ENCODE results near the gene BIN1.

Gene BIN1

DNA sequence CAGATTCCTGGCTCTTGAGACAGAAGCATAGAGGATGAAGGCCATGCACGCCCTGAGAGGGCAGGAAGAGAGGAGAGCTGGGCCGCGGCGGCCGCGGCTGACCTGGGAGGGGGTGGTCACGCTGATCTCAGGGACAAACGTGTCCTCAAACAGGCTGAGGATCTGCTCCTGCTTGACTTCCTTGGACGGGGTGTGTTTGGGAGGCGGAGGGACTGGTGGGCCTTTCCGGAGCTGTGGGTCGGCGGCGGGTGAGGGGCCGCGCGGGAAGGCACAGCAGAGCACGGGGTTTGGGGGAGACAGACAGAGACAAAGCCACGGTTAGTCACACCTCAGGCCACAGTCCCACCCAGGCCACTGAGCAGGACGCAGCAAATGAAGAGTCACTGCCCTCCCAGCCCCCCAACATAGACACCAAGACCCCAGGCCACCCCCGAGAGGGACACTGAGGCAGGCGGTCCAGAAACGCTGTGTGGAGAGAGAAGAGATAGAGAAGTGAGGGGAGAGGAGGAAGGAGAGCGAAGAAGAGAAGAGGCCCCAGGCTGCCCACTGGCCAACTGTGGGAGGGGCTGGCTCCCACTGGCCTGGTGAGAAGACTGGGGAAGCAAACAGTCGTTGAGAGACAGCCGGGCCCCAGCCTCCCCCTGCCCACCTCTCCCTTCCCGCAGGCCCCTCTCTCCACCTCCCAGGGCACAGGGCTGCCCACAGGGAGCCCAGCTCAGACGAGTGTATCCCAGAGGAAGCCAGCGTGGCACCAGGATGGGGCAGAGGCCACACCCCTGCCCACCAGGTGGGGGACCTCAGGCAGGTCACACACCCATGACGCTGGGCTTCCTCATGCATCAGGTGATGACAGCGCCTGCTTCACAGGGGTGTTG, 49.3 kb downstream of the BIN1 start:
- no peaks in the 10 kb centered on the region for H3K36me3 ChIP-seq (replicated peaks; ENCODE audit: insufficient read depth, low read length)
- H3K9me3 ChIP-seq (replicated peaks; ENCODE audit: insufficient read depth, low read length), result no peaks in the 10 kb centered on the region
- no peaks in the 10 kb centered on the region for H3F3A ChIP-seq (ENCODE audit: insufficient read depth, low read length)
- TF ChIP-seq, protein P1, sequence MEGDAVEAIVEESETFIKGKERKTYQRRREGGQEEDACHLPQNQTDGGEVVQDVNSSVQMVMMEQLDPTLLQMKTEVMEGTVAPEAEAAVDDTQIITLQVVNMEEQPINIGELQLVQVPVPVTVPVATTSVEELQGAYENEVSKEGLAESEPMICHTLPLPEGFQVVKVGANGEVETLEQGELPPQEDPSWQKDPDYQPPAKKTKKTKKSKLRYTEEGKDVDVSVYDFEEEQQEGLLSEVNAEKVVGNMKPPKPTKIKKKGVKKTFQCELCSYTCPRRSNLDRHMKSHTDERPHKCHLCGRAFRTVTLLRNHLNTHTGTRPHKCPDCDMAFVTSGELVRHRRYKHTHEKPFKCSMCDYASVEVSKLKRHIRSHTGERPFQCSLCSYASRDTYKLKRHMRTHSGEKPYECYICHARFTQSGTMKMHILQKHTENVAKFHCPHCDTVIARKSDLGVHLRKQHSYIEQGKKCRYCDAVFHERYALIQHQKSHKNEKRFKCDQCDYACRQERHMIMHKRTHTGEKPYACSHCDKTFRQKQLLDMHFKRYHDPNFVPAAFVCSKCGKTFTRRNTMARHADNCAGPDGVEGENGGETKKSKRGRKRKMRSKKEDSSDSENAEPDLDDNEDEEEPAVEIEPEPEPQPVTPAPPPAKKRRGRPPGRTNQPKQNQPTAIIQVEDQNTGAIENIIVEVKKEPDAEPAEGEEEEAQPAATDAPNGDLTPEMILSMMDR (IDR thresholded peaks at IDR 0.05; ENCODE audit: low read length), result no peak
- TF ChIP-seq EZH2phosphoT487 (IDR thresholded peaks at IDR 0.05; ENCODE audit: low read length), result no peak
- no peak overlapping the region for H3K27ac ChIP-seq (ENCODE audit: low read length)
- no peak for DNase-seq
- no peak overlapping the region for H3K9ac ChIP-seq (ENCODE audit: low read length)
- no peaks in the 10 kb centered on the region for H3K4me1 ChIP-seq (ENCODE audit: low read length)
- no peak overlapping the region for H3K4me2 ChIP-seq (ENCODE audit: low read depth, low read length)
- H3K27me3 ChIP-seq (replicated peaks; ENCODE audit: insufficient read depth, low read length), result no peaks in the 10 kb centered on the region
- no peaks in the 10 kb centered on the region for H4K20me1 ChIP-seq (ENCODE audit: insufficient read depth, low read length)
- H3K9me2 ChIP-seq (replicated peaks; ENCODE audit: insufficient read depth, low read length), result no peaks in the 10 kb centered on the region
- no peak overlapping the region for H3K4me3 ChIP-seq (ENCODE audit: low read length)
- H2AFZ ChIP-seq (ENCODE audit: low read length), result no peak overlapping the region
- H3K79me2 ChIP-seq (ENCODE audit: low read length), result no peaks in the 10 kb centered on the region

DNA sequence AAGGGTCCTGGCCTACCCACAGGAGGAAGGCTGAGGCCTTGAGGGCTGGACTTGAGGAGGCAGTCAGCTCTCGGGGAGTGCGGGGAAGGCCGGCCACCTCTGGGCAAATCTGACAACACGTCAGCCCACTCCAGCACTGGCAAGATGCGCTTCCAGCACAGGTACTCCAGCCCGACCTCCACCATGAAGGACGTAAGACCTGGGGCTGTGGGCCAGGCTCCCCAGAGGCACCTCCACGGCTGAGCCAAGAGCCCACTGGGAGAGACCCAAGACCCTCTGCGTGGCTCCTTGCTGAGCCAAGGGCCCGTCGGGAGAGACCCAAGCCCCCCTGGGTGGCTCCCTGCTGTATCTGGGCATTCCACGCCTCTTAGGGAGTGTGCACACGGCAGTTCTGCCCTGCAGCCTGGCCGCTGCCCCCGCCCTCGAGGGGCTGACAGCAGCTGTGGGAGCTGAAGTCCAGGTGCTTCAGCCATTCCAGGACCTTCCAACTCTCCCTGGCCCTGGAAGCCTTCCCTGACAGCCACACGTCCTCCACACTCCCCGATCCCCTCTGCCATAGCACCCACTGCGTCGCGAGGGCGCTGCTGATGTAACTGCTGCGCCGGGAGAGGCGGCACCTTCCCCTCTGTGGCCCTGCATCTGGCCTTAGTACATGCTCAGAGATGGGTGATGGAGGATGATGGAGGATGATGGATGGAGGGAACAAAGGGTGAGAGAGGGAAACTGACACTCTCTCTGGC, 50.2 kb downstream of the BIN1 start:
- no peaks in the 10 kb centered on the region for H3K4me1 ChIP-seq (ENCODE audit: low read length)

DNA sequence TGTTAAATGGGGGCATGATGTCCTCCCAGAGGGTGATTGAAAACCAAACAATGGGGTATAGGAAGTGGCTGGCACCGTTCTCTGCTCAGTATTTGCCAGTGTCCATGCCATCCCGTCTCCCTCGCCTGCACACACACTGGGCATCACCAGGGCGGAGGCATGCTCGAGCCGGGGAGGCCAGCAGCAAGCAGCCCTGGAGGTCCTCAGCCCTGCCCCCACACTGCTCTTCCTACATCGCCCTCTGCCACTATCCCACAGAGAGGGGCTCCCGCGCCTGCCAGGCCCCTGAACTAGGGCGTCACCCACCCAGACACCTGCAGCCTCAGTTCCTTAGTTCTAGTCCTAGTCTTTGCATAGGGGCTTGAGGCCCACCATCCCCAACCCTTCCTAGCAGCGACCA, 50.9 kb downstream of the BIN1 start:
- no peak overlapping the region for H2AFZ ChIP-seq (ENCODE audit: low read length)
- no peaks in the 10 kb centered on the region for H4K20me1 ChIP-seq (ENCODE audit: insufficient read depth, low read length)
- H3F3A ChIP-seq (ENCODE audit: insufficient read depth, low read length), result no peaks in the 10 kb centered on the region
- no peak overlapping the region for H3K9ac ChIP-seq (ENCODE audit: low read length)
- TF ChIP-seq EZH2 (optimal IDR thresholded peaks at IDR 0.05; ENCODE audit: low read depth, low read length), result no peak
- no peak for TF ChIP-seq EZH2phosphoT487 (IDR thresholded peaks at IDR 0.05; ENCODE audit: low read length)
- TF ChIP-seq, protein P1 (IDR thresholded peaks at IDR 0.05; ENCODE audit: low read length), result no peak
- H3K79me2 ChIP-seq (ENCODE audit: low read length), result no peaks in the 10 kb centered on the region
- H3K27me3 ChIP-seq (replicated peaks; ENCODE audit: insufficient read depth, low read length), result no peaks in the 10 kb centered on the region
- H3K4me2 ChIP-seq (ENCODE audit: low read depth, low read length), result no peak overlapping the region
- H3K9me3 ChIP-seq (replicated peaks; ENCODE audit: insufficient read depth, low read length), result no peaks in the 10 kb centered on the region
- H3K4me3 ChIP-seq (ENCODE audit: low read length), result no peak overlapping the region
- no peaks in the 10 kb centered on the region for H3K9me2 ChIP-seq (replicated peaks; ENCODE audit: insufficient read depth, low read length)
- no peak for DNase-seq
- H3K27ac ChIP-seq (ENCODE audit: low read length), result no peak overlapping the region
- no peaks in the 10 kb centered on the region for H3K36me3 ChIP-seq (replicated peaks; ENCODE audit: insufficient read depth, low read length)
- H3K4me1 ChIP-seq (ENCODE audit: low read length), result no peaks in the 10 kb centered on the region

More for the DNA sequence above, 50.2 kb downstream of the BIN1 start:
- Histone ChIP-seq H3K9me2 (replicated peaks; ENCODE audit: insufficient read depth, low read length) (no peaks in the 10 kb centered on the region), H2AFZ (ENCODE audit: low read length) (no peak overlapping the region), H3F3A (ENCODE audit: insufficient read depth, low read length) (no peaks in the 10 kb centered on the region), H3K4me2 (ENCODE audit: low read depth, low read length) (no peak overlapping the region), H3K79me2 (ENCODE audit: low read length) (no peaks in the 10 kb centered on the region), H3K4me3 (ENCODE audit: low read length) (no peak overlapping the region), H3K9me3 (replicated peaks; ENCODE audit: insufficient read depth, low read length) (no peaks in the 10 kb centered on the region), H3K36me3 (replicated peaks; ENCODE audit: insufficient read depth, low read length) (no peaks in the 10 kb centered on the region), H3K27me3 (replicated peaks; ENCODE audit: insufficient read depth, low read length) (no peaks in the 10 kb centered on the region), H3K9ac (ENCODE audit: low read length) (no peak overlapping the region), H4K20me1 (ENCODE audit: insufficient read depth, low read length) (no peaks in the 10 kb centered on the region), H3K27ac (ENCODE audit: low read length) (no peak overlapping the region)
- no peak for DNase-seq
- TF ChIP-seq EZH2 (optimal IDR thresholded peaks at IDR 0.05; ENCODE audit: low read depth, low read length) (no peak), EZH2phosphoT487 (IDR thresholded peaks at IDR 0.05; ENCODE audit: low read length) (no peak)
- TF ChIP-seq, protein P1 (IDR thresholded peaks at IDR 0.05; ENCODE audit: low read length), result no peak
